Measurements from ENCODE around the gene HTR1D. TPM values are rescaled to one million over a fixed set of nuclear protein-coding genes. Genes with fewer than 3 reads are reported as not detected.
"Not testable (repeated sequence)": the region's sequence is repeated elsewhere in the genome, so short reads cannot be mapped to it uniquely, and the experiment has no call there.

Gene HTR1D
- not detected for total RNA-seq
- polyA plus RNA-seq = 0.07 TPM
- long read RNA-seq, donor 1 = 0 reads
- long read RNA-seq, donor 2 = 0 reads
- long read RNA-seq, donor 3 = 0 reads
- long read RNA-seq, donor 4 = 0 reads
- long read RNA-seq, donor 5 = 0 reads
- long read RNA-seq, donor 6 = 0 reads
- long read RNA-seq, donor 7 = 0 reads
- long read RNA-seq, donor 8, partial matches to known transcripts = 0 of 2 reads
- long read RNA-seq, donor 8, other reads (novel, unspliced or antisense) = 0 of 2 reads
- long read RNA-seq, donor 9 = 0 reads
- long read RNA-seq, donor 10, partial matches to known transcripts = 0 of 2 reads
- long read RNA-seq, donor 10, other reads (novel, unspliced or antisense) = 0 of 2 reads

GRCh38 chr1:23217421-23218115 is at the start of gene HTR1D:
HTR1D (minus strand) TSS chr1:23217502; CDS start chr1:23194219, 23,283 bp downstream.
- 3% methylated on average over 45 of the region's 45 CpGs for WGBS
- H3K4me3 ChIP-seq (ENCODE audit: low read length in 2 of 2) = peak within 1 kb of the TSS in 1 of 2 donors; percentile 31
- H3K4me1 ChIP-seq (ENCODE audit: control insufficient read depth in 2 of 2, insufficient read depth in 2 of 2, low read length in 2 of 2) = peaks cover 0 to 7% of the 10 kb centered on the region in 2 donors
- peaks cover 32 to 70% of the 10 kb centered on the region in 2 donors for H3K27me3 ChIP-seq (ENCODE audit: control insufficient read depth in 2 of 2, insufficient read depth in 1 of 2, low read length in 1 of 2)
- H3K36me3 ChIP-seq (ENCODE audit: control insufficient read depth in 2 of 2, insufficient read depth in 2 of 2, low read length in 1 of 2) = no peaks in the 10 kb centered on the region
- H3K27ac ChIP-seq (ENCODE audit: low read depth in 1 of 2, low read length in 1 of 2) = no peak within 1 kb of the TSS
- DNase-seq (ENCODE audit: low read depth in 6 of 9, low spot score in 9 of 9) = no peak
- H3K9me3 ChIP-seq (ENCODE audit: control insufficient read depth in 2 of 2, insufficient read depth in 1 of 2, low read length in 1 of 2) = no peaks in the 10 kb centered on the region

GRCh38 chr1:23263380-23263887 is 46.1 kb upstream of the HTR1D start:
- 85% methylated on average over 3 of the region's 3 CpGs for WGBS
- Histone ChIP-seq H3K4me1 (ENCODE audit: control insufficient read depth in 2 of 2, insufficient read depth in 2 of 2, low read length in 2 of 2) (no peaks in the 10 kb centered on the region), H3K27ac (ENCODE audit: low read depth in 1 of 2, low read length in 1 of 2) (no peak overlapping the region), H3K36me3 (ENCODE audit: control insufficient read depth in 2 of 2, insufficient read depth in 2 of 2, low read length in 1 of 2) (no peaks in the 10 kb centered on the region), H3K4me3 (ENCODE audit: low read length in 2 of 2) (no peak overlapping the region), H3K9me3 (ENCODE audit: control insufficient read depth in 2 of 2, insufficient read depth in 1 of 2, low read length in 1 of 2) (no peaks in the 10 kb centered on the region), H3K27me3 (ENCODE audit: control insufficient read depth in 2 of 2, insufficient read depth in 1 of 2, low read length in 1 of 2) (no peaks in the 10 kb centered on the region)
- DNase-seq (ENCODE audit: low read depth in 6 of 9, low spot score in 9 of 9) = no peak

- H3K9me3 ChIP-seq (ENCODE audit: control insufficient read depth in 2 of 2, insufficient read depth in 1 of 2, low read length in 1 of 2); H3K27ac ChIP-seq (ENCODE audit: low read depth in 1 of 2, low read length in 1 of 2); H3K4me3 ChIP-seq (ENCODE audit: low read length in 2 of 2); DNase-seq (ENCODE audit: low read depth in 6 of 9, low spot score in 9 of 9); H3K4me1 ChIP-seq (ENCODE audit: control insufficient read depth in 2 of 2, insufficient read depth in 2 of 2, low read length in 2 of 2); H3K27me3 ChIP-seq (ENCODE audit: control insufficient read depth in 2 of 2, insufficient read depth in 1 of 2, low read length in 1 of 2); H3K36me3 ChIP-seq (ENCODE audit: control insufficient read depth in 2 of 2, insufficient read depth in 2 of 2, low read length in 1 of 2): not testable (repeated sequence)
- WGBS = 71% methylated on average over 2 of the region's 2 CpGs
Measured at GRCh38 chr1:23258082-23258481, 40.8 kb upstream of the HTR1D start.

- H3K27me3 ChIP-seq (ENCODE audit: control insufficient read depth in 2 of 2, insufficient read depth in 1 of 2, low read length in 1 of 2); H3K4me1 ChIP-seq (ENCODE audit: control insufficient read depth in 2 of 2, insufficient read depth in 2 of 2, low read length in 2 of 2); DNase-seq (ENCODE audit: low read depth in 6 of 9, low spot score in 9 of 9); H3K9me3 ChIP-seq (ENCODE audit: control insufficient read depth in 2 of 2, insufficient read depth in 1 of 2, low read length in 1 of 2); H3K36me3 ChIP-seq (ENCODE audit: control insufficient read depth in 2 of 2, insufficient read depth in 2 of 2, low read length in 1 of 2); H3K4me3 ChIP-seq (ENCODE audit: low read length in 2 of 2); H3K27ac ChIP-seq (ENCODE audit: low read depth in 1 of 2, low read length in 1 of 2): not testable (repeated sequence)
- 97% methylated on average over 34 of the region's 34 CpGs for WGBS
Measured at GRCh38 chr1:23257371-23257770, 40.1 kb upstream of the HTR1D start.

GRCh38 chr1:23254584-23254983 is 37.3 kb upstream of the HTR1D start:
- Histone ChIP-seq H3K4me3 (ENCODE audit: low read length in 2 of 2) (no peak overlapping the region), H3K27ac (ENCODE audit: low read depth in 1 of 2, low read length in 1 of 2) (no peak overlapping the region), H3K36me3 (ENCODE audit: control insufficient read depth in 2 of 2, insufficient read depth in 2 of 2, low read length in 1 of 2) (no peaks in the 10 kb centered on the region), H3K9me3 (ENCODE audit: control insufficient read depth in 2 of 2, insufficient read depth in 1 of 2, low read length in 1 of 2) (no peaks in the 10 kb centered on the region), H3K4me1 (ENCODE audit: control insufficient read depth in 2 of 2, insufficient read depth in 2 of 2, low read length in 2 of 2) (no peaks in the 10 kb centered on the region), H3K27me3 (ENCODE audit: control insufficient read depth in 2 of 2, insufficient read depth in 1 of 2, low read length in 1 of 2) (no peaks in the 10 kb centered on the region)
- DNase-seq (ENCODE audit: low read depth in 6 of 9, low spot score in 9 of 9) = no peak
- WGBS = 88% methylated on average over 5 of the region's 5 CpGs

GRCh38 chr1:23251812-23252211 is 34.5 kb upstream of the HTR1D start:
- no peaks in the 10 kb centered on the region for H3K27me3 ChIP-seq (ENCODE audit: control insufficient read depth in 2 of 2, insufficient read depth in 1 of 2, low read length in 1 of 2)
- H3K4me3 ChIP-seq (ENCODE audit: low read length in 2 of 2) = no peak overlapping the region
- WGBS = 95% methylated on average over 1 of the region's 1 CpG
- DNase-seq (ENCODE audit: low read depth in 6 of 9, low spot score in 9 of 9) = no peak
- H3K4me1 ChIP-seq (ENCODE audit: control insufficient read depth in 2 of 2, insufficient read depth in 2 of 2, low read length in 2 of 2) = no peaks in the 10 kb centered on the region
- no peaks in the 10 kb centered on the region for H3K9me3 ChIP-seq (ENCODE audit: control insufficient read depth in 2 of 2, insufficient read depth in 1 of 2, low read length in 1 of 2)
- H3K27ac ChIP-seq (ENCODE audit: low read depth in 1 of 2, low read length in 1 of 2) = no peak overlapping the region
- no peaks in the 10 kb centered on the region for H3K36me3 ChIP-seq (ENCODE audit: control insufficient read depth in 2 of 2, insufficient read depth in 2 of 2, low read length in 1 of 2)

- H3K9me3 ChIP-seq (ENCODE audit: control insufficient read depth in 2 of 2, insufficient read depth in 1 of 2, low read length in 1 of 2) = no peaks in the 10 kb centered on the region
- no peak for DNase-seq (ENCODE audit: low read depth in 6 of 9, low spot score in 9 of 9)
- no peaks in the 10 kb centered on the region for H3K4me1 ChIP-seq (ENCODE audit: control insufficient read depth in 2 of 2, insufficient read depth in 2 of 2, low read length in 2 of 2)
- no peak overlapping the region for H3K4me3 ChIP-seq (ENCODE audit: low read length in 2 of 2)
- WGBS = 86% methylated on average over 6 of the region's 6 CpGs
- H3K36me3 ChIP-seq (ENCODE audit: control insufficient read depth in 2 of 2, insufficient read depth in 2 of 2, low read length in 1 of 2) = no peaks in the 10 kb centered on the region
- no peak overlapping the region for H3K27ac ChIP-seq (ENCODE audit: low read depth in 1 of 2, low read length in 1 of 2)
- no peaks in the 10 kb centered on the region for H3K27me3 ChIP-seq (ENCODE audit: control insufficient read depth in 2 of 2, insufficient read depth in 1 of 2, low read length in 1 of 2)
Measured at GRCh38 chr1:23249787-23250454, 32.6 kb upstream of the HTR1D start.

- Histone ChIP-seq H3K4me1 (ENCODE audit: control insufficient read depth in 2 of 2, insufficient read depth in 2 of 2, low read length in 2 of 2) (no peaks in the 10 kb centered on the region), H3K9me3 (ENCODE audit: control insufficient read depth in 2 of 2, insufficient read depth in 1 of 2, low read length in 1 of 2) (no peaks in the 10 kb centered on the region), H3K27ac (ENCODE audit: low read depth in 1 of 2, low read length in 1 of 2) (no peak overlapping the region), H3K4me3 (ENCODE audit: low read length in 2 of 2) (no peak overlapping the region), H3K27me3 (ENCODE audit: control insufficient read depth in 2 of 2, insufficient read depth in 1 of 2, low read length in 1 of 2) (no peaks in the 10 kb centered on the region), H3K36me3 (ENCODE audit: control insufficient read depth in 2 of 2, insufficient read depth in 2 of 2, low read length in 1 of 2) (no peaks in the 10 kb centered on the region)
- no peak for DNase-seq (ENCODE audit: low read depth in 6 of 9, low spot score in 9 of 9)
- 97% methylated on average over 6 of the region's 6 CpGs for WGBS
Measured at GRCh38 chr1:23247276-23247675, 30.0 kb upstream of the HTR1D start.

- Histone ChIP-seq H3K27ac (ENCODE audit: low read depth in 1 of 2, low read length in 1 of 2) (no peak overlapping the region), H3K4me1 (ENCODE audit: control insufficient read depth in 2 of 2, insufficient read depth in 2 of 2, low read length in 2 of 2) (no peaks in the 10 kb centered on the region), H3K27me3 (ENCODE audit: control insufficient read depth in 2 of 2, insufficient read depth in 1 of 2, low read length in 1 of 2) (no peaks in the 10 kb centered on the region), H3K9me3 (ENCODE audit: control insufficient read depth in 2 of 2, insufficient read depth in 1 of 2, low read length in 1 of 2) (no peaks in the 10 kb centered on the region), H3K4me3 (ENCODE audit: low read length in 2 of 2) (no peak overlapping the region), H3K36me3 (ENCODE audit: control insufficient read depth in 2 of 2, insufficient read depth in 2 of 2, low read length in 1 of 2) (no peaks in the 10 kb centered on the region)
- 93% methylated on average over 2 of the region's 2 CpGs for WGBS
- DNase-seq (ENCODE audit: low read depth in 6 of 9, low spot score in 9 of 9) = no peak
Measured at GRCh38 chr1:23246274-23246673, 29.0 kb upstream of the HTR1D start.

Data from thymus (tissue), 14 donors.